ENCODE data around the gene EYA2. TPM values are rescaled to one million over a fixed set of nuclear protein-coding genes. Genes with fewer than 3 reads are reported as not detected.

The EYA2 gene
- polyA plus RNA-seq, 1 experiment, result 4.0 TPM

DNA sequence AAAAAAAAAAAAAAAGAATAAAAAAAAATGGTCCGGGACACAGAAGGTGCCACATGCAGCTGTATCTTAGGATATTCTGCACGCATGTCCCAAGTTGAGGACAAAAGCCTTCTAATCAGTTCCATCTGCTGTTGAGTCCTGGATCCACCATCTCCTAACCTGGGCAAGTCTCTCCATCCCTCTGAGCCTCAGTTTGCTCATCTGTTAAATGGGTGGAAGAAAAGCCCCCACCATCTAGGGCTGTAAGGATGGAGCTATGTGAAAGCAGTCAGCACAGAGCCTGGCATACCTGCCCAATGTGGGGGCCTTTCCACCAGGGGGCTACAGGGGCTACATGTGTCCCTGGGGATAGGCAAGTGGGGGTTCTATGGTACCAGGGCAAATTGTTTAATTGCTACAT, 253.4 kb downstream of the EYA2 start:
- DNase-seq (ENCODE audit: low read depth, low spot score), result no peak
- CTCF ChIA-PET, result interaction anchor here (0.6 kb wide), 1 partner anchor 155 kb away, joined by 3 read pairs; no protein-coding TSS in a partner anchor
- POLR2A ChIA-PET, result interaction anchor here (0.6 kb wide), 1 partner anchor 194 kb away, joined by 7 read pairs; no protein-coding TSS in a partner anchor
- Histone ChIP-seq H3K27me3 (ENCODE audit: control insufficient read depth, insufficient read depth, low read length) (no peaks in the 10 kb centered on the region), H3K9me3 (ENCODE audit: control insufficient read depth, insufficient read depth, low read length) (no peaks in the 10 kb centered on the region), H3K27ac (ENCODE audit: low read depth, low read length) (no peak overlapping the region), H3K4me3 (ENCODE audit: low read depth, low read length) (no peak overlapping the region)
- TF ChIP-seq, protein P1, sequence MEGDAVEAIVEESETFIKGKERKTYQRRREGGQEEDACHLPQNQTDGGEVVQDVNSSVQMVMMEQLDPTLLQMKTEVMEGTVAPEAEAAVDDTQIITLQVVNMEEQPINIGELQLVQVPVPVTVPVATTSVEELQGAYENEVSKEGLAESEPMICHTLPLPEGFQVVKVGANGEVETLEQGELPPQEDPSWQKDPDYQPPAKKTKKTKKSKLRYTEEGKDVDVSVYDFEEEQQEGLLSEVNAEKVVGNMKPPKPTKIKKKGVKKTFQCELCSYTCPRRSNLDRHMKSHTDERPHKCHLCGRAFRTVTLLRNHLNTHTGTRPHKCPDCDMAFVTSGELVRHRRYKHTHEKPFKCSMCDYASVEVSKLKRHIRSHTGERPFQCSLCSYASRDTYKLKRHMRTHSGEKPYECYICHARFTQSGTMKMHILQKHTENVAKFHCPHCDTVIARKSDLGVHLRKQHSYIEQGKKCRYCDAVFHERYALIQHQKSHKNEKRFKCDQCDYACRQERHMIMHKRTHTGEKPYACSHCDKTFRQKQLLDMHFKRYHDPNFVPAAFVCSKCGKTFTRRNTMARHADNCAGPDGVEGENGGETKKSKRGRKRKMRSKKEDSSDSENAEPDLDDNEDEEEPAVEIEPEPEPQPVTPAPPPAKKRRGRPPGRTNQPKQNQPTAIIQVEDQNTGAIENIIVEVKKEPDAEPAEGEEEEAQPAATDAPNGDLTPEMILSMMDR (IDR thresholded peaks at IDR 0.05; ENCODE audit: low read depth, low read length), result no peak

DNA sequence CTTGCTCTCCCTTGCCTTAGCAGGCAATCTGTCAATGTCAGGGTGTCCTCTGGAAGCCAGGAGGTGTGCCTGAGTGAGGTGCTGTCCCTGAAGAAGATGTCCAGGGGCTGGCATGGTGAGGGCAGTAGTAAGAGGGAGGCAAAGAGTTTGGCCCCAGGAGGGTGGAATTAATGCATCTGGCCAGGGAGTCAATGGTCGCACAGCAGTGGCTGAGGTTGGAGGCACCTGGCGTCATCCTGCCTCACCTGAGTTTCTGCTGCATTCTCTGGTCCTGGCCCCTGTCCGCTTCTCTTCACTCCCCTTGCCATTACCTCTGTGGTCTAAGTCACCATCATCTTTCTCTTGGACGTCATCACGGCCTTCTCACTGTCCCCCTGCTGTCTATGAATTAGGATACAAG, 255.3 kb downstream of the EYA2 start:
- POLR2A ChIA-PET, result no interaction called here
- DNase-seq (ENCODE audit: low read depth, low spot score), result no peak
- Histone ChIP-seq H3K27me3 (ENCODE audit: control insufficient read depth, insufficient read depth, low read length) (no peaks in the 10 kb centered on the region), H3K27ac (ENCODE audit: low read depth, low read length) (no peak overlapping the region), H3K4me3 (ENCODE audit: low read depth, low read length) (no peak overlapping the region), H3K9me3 (ENCODE audit: control insufficient read depth, insufficient read depth, low read length) (no peaks in the 10 kb centered on the region)
- TF ChIP-seq, protein P1 (IDR thresholded peaks at IDR 0.05; ENCODE audit: low read depth, low read length), result no peak
- CTCF ChIA-PET, result interaction anchor here (0.6 to 1.3 kb wide), 4 partner anchors 9 to 415 kb away, joined by 3 to 5 read pairs (median 3); no protein-coding TSS in a partner anchor

DNA sequence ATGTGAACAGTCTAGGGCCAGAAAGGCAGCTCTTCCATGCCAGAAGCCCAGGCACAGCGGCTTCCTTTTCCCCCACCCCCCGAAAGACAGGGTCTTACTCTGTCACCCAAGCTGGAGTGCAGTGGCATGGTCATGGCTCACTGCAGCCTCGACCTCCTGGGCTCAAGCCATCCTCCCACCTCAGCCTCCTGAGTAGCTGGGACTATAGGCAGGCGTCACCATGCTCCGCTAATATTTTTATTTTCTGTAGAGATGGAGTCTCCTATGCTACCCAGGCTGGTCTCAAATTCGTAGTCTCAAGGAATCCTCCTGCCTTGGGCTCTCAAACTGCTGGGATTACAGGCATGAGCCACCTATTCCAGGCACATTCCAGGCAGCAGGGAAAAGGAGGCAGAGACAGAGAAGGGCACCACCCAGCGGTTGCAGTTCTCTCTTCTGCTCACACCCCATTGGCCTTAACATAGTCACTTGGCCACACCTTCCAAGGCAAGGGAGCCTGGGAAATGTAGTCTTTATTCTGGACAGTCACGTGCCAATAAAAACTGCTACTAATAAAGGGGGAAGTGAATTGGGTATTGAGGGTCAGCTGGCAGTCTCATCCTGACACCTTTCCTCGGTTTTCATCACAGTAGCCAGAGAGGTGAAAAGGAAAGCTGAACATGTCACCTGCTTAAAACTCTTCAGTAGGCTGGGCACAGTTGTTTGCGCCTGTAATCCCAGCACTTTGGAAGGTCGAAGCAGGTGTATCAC, 255.9 kb downstream of the EYA2 start:
- CTCF ChIA-PET, result interaction anchor here (0.6 to 1.3 kb wide), 5 partner anchors 10 to 416 kb away, joined by 3 to 5 read pairs (median 3); no protein-coding TSS in a partner anchor

DNA sequence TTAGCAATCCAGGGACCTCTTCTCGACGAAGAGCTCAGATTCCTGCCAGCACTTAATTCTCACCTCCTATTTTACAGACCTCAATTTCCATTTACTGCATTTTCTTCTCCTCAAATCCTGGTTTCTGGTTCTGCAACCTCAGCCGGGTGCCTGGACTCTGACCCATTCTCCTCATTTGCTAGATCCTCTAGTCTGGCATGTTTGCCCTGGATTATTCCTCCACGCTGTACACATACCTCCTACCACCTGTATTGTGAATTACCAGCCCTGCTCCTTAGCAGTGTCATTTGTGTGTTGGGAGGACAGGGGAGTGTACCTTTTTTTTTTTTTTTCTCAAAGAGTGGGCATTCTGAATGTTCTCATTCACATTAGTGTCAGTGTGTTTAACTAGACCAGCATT, 257.4 kb downstream of the EYA2 start:
- ChIA-PET CTCF (no interaction called here), POLR2A (no interaction called here)
- DNase-seq (ENCODE audit: low read depth, low spot score), result no peak
- Histone ChIP-seq H3K4me3 (ENCODE audit: low read depth, low read length) (no peak overlapping the region), H3K9me3 (ENCODE audit: control insufficient read depth, insufficient read depth, low read length) (no peaks in the 10 kb centered on the region), H3K27me3 (ENCODE audit: control insufficient read depth, insufficient read depth, low read length) (no peaks in the 10 kb centered on the region), H3K27ac (ENCODE audit: low read depth, low read length) (no peak overlapping the region)
- TF ChIP-seq, protein P1 (IDR thresholded peaks at IDR 0.05; ENCODE audit: low read depth, low read length), result no peak

More for the DNA sequence above, 255.9 kb downstream of the EYA2 start:
- Histone ChIP-seq H3K27me3 (ENCODE audit: control insufficient read depth, insufficient read depth, low read length) (no peaks in the 10 kb centered on the region), H3K27ac (ENCODE audit: low read depth, low read length) (no peak overlapping the region), H3K4me3 (ENCODE audit: low read depth, low read length) (no peak overlapping the region), H3K9me3 (ENCODE audit: control insufficient read depth, insufficient read depth, low read length) (no peaks in the 10 kb centered on the region)
- POLR2A ChIA-PET, result no interaction called here
- DNase-seq (ENCODE audit: low read depth, low spot score), result no peak
- TF ChIP-seq, protein P1 (IDR thresholded peaks at IDR 0.05; ENCODE audit: low read depth, low read length), result peak; percentile 71

DNA sequence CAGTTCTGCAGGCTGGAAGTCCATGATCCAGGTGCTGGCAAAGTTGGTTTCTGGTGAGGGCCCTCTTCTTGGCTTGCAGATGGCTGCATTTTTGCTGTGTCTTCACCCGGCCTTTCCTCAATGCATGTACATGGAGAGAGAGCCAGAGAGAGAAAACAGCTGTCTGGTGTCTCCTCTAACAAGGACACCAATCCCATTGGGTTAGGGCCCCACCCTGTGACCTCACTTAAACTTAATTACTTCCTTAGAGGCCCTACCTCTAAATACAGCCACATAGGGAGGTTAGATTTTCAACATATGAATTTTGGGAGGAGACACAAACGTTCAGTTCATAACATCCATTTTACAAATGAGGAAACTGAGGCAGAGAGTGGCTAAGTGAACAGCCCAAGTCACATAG, 259.4 kb downstream of the EYA2 start:
- Histone ChIP-seq H3K4me3 (ENCODE audit: low read depth, low read length) (no peak overlapping the region), H3K27ac (ENCODE audit: low read depth, low read length) (no peak overlapping the region), H3K27me3 (ENCODE audit: control insufficient read depth, insufficient read depth, low read length) (no peaks in the 10 kb centered on the region), H3K9me3 (ENCODE audit: control insufficient read depth, insufficient read depth, low read length) (no peaks in the 10 kb centered on the region)
- DNase-seq (ENCODE audit: low read depth, low spot score), result no peak
- TF ChIP-seq, protein P1 (IDR thresholded peaks at IDR 0.05; ENCODE audit: low read depth, low read length), result no peak
- CTCF ChIA-PET, result no interaction called here
- POLR2A ChIA-PET, result no interaction called here
